Karpas-422 (cell line): ENCODE measurements around the gene MLNR. TPM values are rescaled to one million over a fixed set of nuclear protein-coding genes. Genes with fewer than 3 reads are reported as not detected.

ENCODE experiments used
- small RNA-seq: library from RNA; depleted of rRNA; stranded (forward); fragments of <200 nt; gene quantifications from one replicate; pipeline ENCODE3, GENCODE V24; 2014
- total RNA-seq: library from RNA; depleted of rRNA; stranded (reverse); fragments of >200 nt; shearing (Covaris generic); gene quantifications from 2 replicates; pipeline ENCODE4 v1.2.3, GENCODE V29; 2014; ENCODE audit warnings: low replicate concordance; rRNA removed

The MLNR gene
- total RNA-seq, 1 experiment from 2014 or later, result not detected

Small RNA genes within 50 kb of the gene (small RNA-seq; reads per million reads assigned to genes)
- not detected for gene COX7CP1

Other genes starting within 250 kb of the MLNR start
- gene FNDC3A, start 244.4 kb upstream of the MLNR start, total RNA-seq, result 13.9 and 36.0 TPM in 2 replicates
- 4.7 and 19.3 TPM in 2 replicates for gene CDADC1, start 27.6 kb downstream of the MLNR start, total RNA-seq
- gene CAB39L, start 223.7 kb downstream of the MLNR start, total RNA-seq, result 24.7 and 51.9 TPM in 2 replicates
- 25.4 and 34.0 TPM in 2 replicates for gene SETDB2, start 223.9 kb downstream of the MLNR start, total RNA-seq